Endothelial cell of umbilical vein (primary cell): Measurements from ENCODE around the gene ABCB4. TPM values are rescaled to one million over a fixed set of nuclear protein-coding genes. Genes with fewer than 3 reads are reported as not detected.

Experiments
- BruUV-seq: library from RNA; stranded (reverse); fragments of 400-500 nt; replicated peaks from 2 replicates; lab custom pipeline; 2021; lab: Mats Ljungman, UMichigan
- CTCF ChIA-PET: fragments of 300-600, 350-600 bp; sonication (Branson Sonifier 250); formaldehyde crosslinking; loops from one replicate; lab custom pipeline; 2021; ENCODE audit warnings: antibody characterized with exemption, inconsistent platforms; lab: Charles Lee
- POLR2A ChIA-PET: fragments of 300-600, 350-600 bp; sonication (Branson Sonifier 250); formaldehyde crosslinking; loops from one replicate; lab custom pipeline; 2021; ENCODE audit warnings: antibody characterized with exemption, inconsistent platforms; lab: Charles Lee
- DNase-seq: peaks from one replicate; pipeline ENCODE4 v3.0.0-alpha.2; 2011; ENCODE audit warnings: low read depth, low spot score
- FAIRE-seq: peaks from 2 replicates; lab custom pipeline; 2011; peaks lifted over from hg19 to GRCh38; lab: Jason Lieb, UNC
- H2AFZ ChIP-seq: 2 replicates; pipeline ENCODE4 v1.6.0; 2012; ENCODE audit warnings: low read depth, low read length, control low read depth, inconsistent platforms
- H3K27ac ChIP-seq: 2 replicates; pipeline ENCODE4 v1.5.1; 2011; ENCODE audit warnings: low read depth, mild to moderate bottlenecking, control low read depth, low read length, moderate library complexity; ENCODE audit not compliant: insufficient read depth
- H3K27me3 ChIP-seq, 2 experiments: 2 replicates each; pipeline versions ENCODE4 v1.6.0 to v1.6.1; 2011; ENCODE audit warnings: low read length in 2 of 2, mixed read lengths in 1 of 2; ENCODE audit not compliant: control insufficient read depth in 2 of 2, insufficient read depth in 2 of 2
- H3K36me3 ChIP-seq, 2 experiments: 2 replicates in 1 of 2; 3 replicates in 1 of 2; pipeline ENCODE4 v1.5.1; 2011; ENCODE audit warnings: low read length in 2 of 2, mild to moderate bottlenecking in 1 of 2, moderate library complexity in 1 of 2; ENCODE audit not compliant: control insufficient read depth in 2 of 2, insufficient read depth in 2 of 2; ENCODE audit errors: extremely low read depth in 1 of 2
- H3K4me1 ChIP-seq: 3 replicates; pipeline ENCODE4 v1.5.1; 2011; ENCODE audit warnings: mild to moderate bottlenecking, low read length; ENCODE audit not compliant: control insufficient read depth, insufficient read depth; ENCODE audit errors: extremely low read depth
- H3K4me2 ChIP-seq: 2 replicates; pipeline ENCODE4 v1.6.1; 2011; ENCODE audit warnings: low read length, control low read depth, mixed read lengths; ENCODE audit not compliant: insufficient read depth
- H3K4me3 ChIP-seq, 3 experiments: fragments of 200-600 bp in 1 of 3; sonication (generic), shearing (Covaris generic) in 1 of 3; replicated peaks in 1 of 3; 2 replicates each; pipeline ENCODE4 v1.5.1; 2011 to 2016; ENCODE audit warnings: control low read depth in 3 of 3, low read length in 3 of 3, mild to moderate bottlenecking in 2 of 3, inconsistent platforms in 1 of 3, low read depth in 1 of 3, moderate library complexity in 1 of 3; ENCODE audit not compliant: insufficient read depth in 1 of 3
- H3K79me2 ChIP-seq: 2 replicates; pipeline ENCODE4 v1.6.0; 2012; ENCODE audit warnings: low read length, inconsistent platforms; ENCODE audit not compliant: control insufficient read depth, insufficient read depth
- H3K9ac ChIP-seq: replicated peaks from 2 replicates; pipeline ENCODE3; 2011; ENCODE audit warnings: low read length, control low read depth; ENCODE audit not compliant: insufficient read depth; ENCODE audit errors: extremely low read depth
- H3K9me1 ChIP-seq: replicated peaks from 3 replicates; pipeline ENCODE4 v1.6.0; 2011; ENCODE audit warnings: mild to moderate bottlenecking, low read length; ENCODE audit not compliant: control insufficient read depth, insufficient read depth; ENCODE audit errors: extremely low read depth
- H3K9me3 ChIP-seq: replicated peaks from 2 replicates; pipeline ENCODE4 v1.5.1; 2012; ENCODE audit warnings: low read length, inconsistent platforms; ENCODE audit not compliant: control insufficient read depth, insufficient read depth
- H4K20me1 ChIP-seq: replicated peaks from 2 replicates; pipeline ENCODE3; 2011; ENCODE audit warnings: mild to moderate bottlenecking, low read length; ENCODE audit not compliant: control insufficient read depth, insufficient read depth; ENCODE audit errors: extremely low read depth
- CTCF ChIP-seq, 2 donors: IDR thresholded peaks; 1 replicate in 1 of 2; 2 replicates in 1 of 2; pipeline ENCODE4 v1.5.1; 2011; ENCODE audit warnings: low read length in 2 of 2, mild to moderate bottlenecking in 2 of 2, moderate library complexity in 2 of 2, control low read depth in 1 of 2, inconsistent platforms in 1 of 2, low read depth in 1 of 2; ENCODE audit not compliant: insufficient read depth in 1 of 2; ENCODE audit errors: extremely low read depth in 1 of 2
- EZH2 ChIP-seq: IDR thresholded peaks from 2 replicates; pipeline ENCODE4 v1.6.1; 2012; ENCODE audit warnings: borderline replicate concordance, low read depth, mild to moderate bottlenecking, moderate library complexity, low read length, inconsistent platforms; ENCODE audit not compliant: severe bottlenecking
- FOS ChIP-seq: IDR thresholded peaks from 2 replicates; pipeline ENCODE4 v1.6.1; 2011; ENCODE audit warnings: mild to moderate bottlenecking, low read length, moderate library complexity, borderline replicate concordance; ENCODE audit not compliant: insufficient read depth
- GATA2 ChIP-seq: IDR thresholded peaks from 2 replicates; pipeline ENCODE4 v1.7.0; 2011; ENCODE audit warnings: low read depth, mild to moderate bottlenecking, moderate library complexity, mixed read lengths, low read length; ENCODE audit not compliant: insufficient read length, insufficient read depth
- JUN ChIP-seq: IDR thresholded peaks from 2 replicates; pipeline ENCODE4 v1.6.1; 2011; ENCODE audit warnings: borderline replicate concordance, low read depth; ENCODE audit not compliant: insufficient read length, insufficient read depth
- MAX ChIP-seq: IDR thresholded peaks from 2 replicates; pipeline ENCODE4 v1.6.1; 2011; ENCODE audit not compliant: insufficient read depth, insufficient read length
- MYC ChIP-seq: IDR thresholded peaks from one replicate; pipeline ENCODE4 v1.6.1; 2011; ENCODE audit warnings: mild to moderate bottlenecking, low read depth, low read length
- POLR2A ChIP-seq: IDR thresholded peaks from 2 replicates; pipeline ENCODE4 v1.6.1; 2012; ENCODE audit warnings: low read depth, mild to moderate bottlenecking, control low read depth, low read length
- POLR2AphosphoS5 ChIP-seq: IDR thresholded peaks from 2 replicates; pipeline ENCODE4 v1.6.1; 2012; ENCODE audit warnings: low read depth, mild to moderate bottlenecking, control low read depth, low read length, moderate library complexity; ENCODE audit not compliant: insufficient read depth
- dilution Hi-C: fragments of 300-500 bp; cut with MboI; formaldehyde crosslinking; loops from one replicate; pipeline ENCODE4 v1.15.0; 2019; ENCODE audit warnings: low sequenced_read_pairs; ENCODE audit not compliant: extremely low pct_ligation_motif_present
- intact Hi-C: fragments of 100-400 bp; cut with micrococcal nuclease; formaldehyde crosslinking; loops from one replicate; pipeline ENCODE4 v1.10.0; 2022
- polyA plus RNA-seq, 4 experiments: library from polyadenylated mRNA; depleted of rRNA in 3 of 4; stranded (reverse) in 3 of 4; unstranded in 1 of 4; fragments of >200 nt; gene quantifications; 2 replicates each; pipeline versions ENCODE4 v1.2.1 to v1.2.3, GENCODE V29; 2011 to 2012; ENCODE audit warnings: missing spikeins in 1 of 4
- total RNA-seq: library from RNA; stranded (reverse); gene quantifications from 2 replicates; pipeline ENCODE4 v1.2.3, GENCODE V29; 2021

ABCB4 gene
- total and polyA plus RNA-seq, 2 donors (not counting 3 experiments of a cell fraction or from before 2014, with no cell fraction given) = 0.11 to 0.15 TPM

- Histone ChIP-seq H3K79me2 (no peaks in the 10 kb centered on the region), H3K9me1 (no peaks in the 10 kb centered on the region), H3K9me3 (no peaks in the 10 kb centered on the region), H3K27me3 (peaks cover 0 to 5% of the 10 kb centered on the region in 2 experiments), H3K27ac (no peak overlapping the region), H4K20me1 (no peaks in the 10 kb centered on the region), H2AFZ (no peak overlapping the region), H3K36me3 (no peaks in the 10 kb centered on the region), H3K9ac (no peak overlapping the region), H3K4me3 (no peak overlapping the region), H3K4me1 (no peaks in the 10 kb centered on the region), H3K4me2 (no peak overlapping the region)
- DNase-seq (no peak), FAIRE-seq (no peak)
- POLR2A ChIA-PET = no interaction called here
- CTCF ChIA-PET = interaction anchor here (0.8 kb wide), 1 partner anchor 180 kb away, joined by 3 read pairs; no protein-coding TSS in a partner anchor
- BruUV-seq = no TSS peak
- dilution Hi-C loops (no loop called here), intact Hi-C loops (no loop called here)
- no peak for TF ChIP-seq GATA2
- TF ChIP-seq MAX = no peak
- no peak for TF ChIP-seq JUN
- no peak for TF ChIP-seq EZH2
- TF ChIP-seq MYC = no peak
- TF ChIP-seq CTCF (IDR thresholded peaks at IDR 0.05; ENCODE audit: extremely low read depth in 1 of 2, insufficient read depth in 1 of 2, low read depth in 1 of 2, low read length in 2 of 2) = no peak
- no peak for TF ChIP-seq POLR2AphosphoS5
- no peak for TF ChIP-seq FOS
- no peak for TF ChIP-seq POLR2A
Observed at GRCh38 chr7:87510411-87510875, 35.0 kb upstream of the ABCB4 start.
